Measurements from ENCODE around the gene POLA2. TPM values are rescaled to one million over a fixed set of nuclear protein-coding genes. Genes with fewer than 3 reads are reported as not detected.

POLA2 gene
- total and polyA plus RNA-seq, 3 donors from 2014 or later, result 21.9 to 27.6 (median 24.2) TPM

- H3K4me3 ChIP-seq, result no peak overlapping the region
- H3K4me1 ChIP-seq, result no peaks in the 10 kb centered on the region
- intact Hi-C loops (cut with DNase I; ENCODE audit: low total_unique reads), result loop anchor here (5.0 kb wide), 1 partner anchor 38 kb away; no protein-coding TSS in a partner anchor
- TF ChIP-seq POLR2A (IDR thresholded peaks at IDR 0.05), result no peak
- TF ChIP-seq, protein P1, sequence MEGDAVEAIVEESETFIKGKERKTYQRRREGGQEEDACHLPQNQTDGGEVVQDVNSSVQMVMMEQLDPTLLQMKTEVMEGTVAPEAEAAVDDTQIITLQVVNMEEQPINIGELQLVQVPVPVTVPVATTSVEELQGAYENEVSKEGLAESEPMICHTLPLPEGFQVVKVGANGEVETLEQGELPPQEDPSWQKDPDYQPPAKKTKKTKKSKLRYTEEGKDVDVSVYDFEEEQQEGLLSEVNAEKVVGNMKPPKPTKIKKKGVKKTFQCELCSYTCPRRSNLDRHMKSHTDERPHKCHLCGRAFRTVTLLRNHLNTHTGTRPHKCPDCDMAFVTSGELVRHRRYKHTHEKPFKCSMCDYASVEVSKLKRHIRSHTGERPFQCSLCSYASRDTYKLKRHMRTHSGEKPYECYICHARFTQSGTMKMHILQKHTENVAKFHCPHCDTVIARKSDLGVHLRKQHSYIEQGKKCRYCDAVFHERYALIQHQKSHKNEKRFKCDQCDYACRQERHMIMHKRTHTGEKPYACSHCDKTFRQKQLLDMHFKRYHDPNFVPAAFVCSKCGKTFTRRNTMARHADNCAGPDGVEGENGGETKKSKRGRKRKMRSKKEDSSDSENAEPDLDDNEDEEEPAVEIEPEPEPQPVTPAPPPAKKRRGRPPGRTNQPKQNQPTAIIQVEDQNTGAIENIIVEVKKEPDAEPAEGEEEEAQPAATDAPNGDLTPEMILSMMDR (IDR thresholded peaks at IDR 0.05), result no peak
- H3K27me3 ChIP-seq, result no peaks in the 10 kb centered on the region
- 84 to 87% methylated on average over 4 of the region's 4 CpGs for WGBS, 2 donors
- H3K36me3 ChIP-seq (ENCODE audit: low read depth, missing control alignments), result no peaks in the 10 kb centered on the region
- no peak overlapping the region for H3K27ac ChIP-seq
- no peak for DNase-seq
- H3K9me3 ChIP-seq, result no peaks in the 10 kb centered on the region
These were observed 17.5 kb downstream of the POLA2 start for GRCh38 chr11:65279279-65279678.

DNA sequence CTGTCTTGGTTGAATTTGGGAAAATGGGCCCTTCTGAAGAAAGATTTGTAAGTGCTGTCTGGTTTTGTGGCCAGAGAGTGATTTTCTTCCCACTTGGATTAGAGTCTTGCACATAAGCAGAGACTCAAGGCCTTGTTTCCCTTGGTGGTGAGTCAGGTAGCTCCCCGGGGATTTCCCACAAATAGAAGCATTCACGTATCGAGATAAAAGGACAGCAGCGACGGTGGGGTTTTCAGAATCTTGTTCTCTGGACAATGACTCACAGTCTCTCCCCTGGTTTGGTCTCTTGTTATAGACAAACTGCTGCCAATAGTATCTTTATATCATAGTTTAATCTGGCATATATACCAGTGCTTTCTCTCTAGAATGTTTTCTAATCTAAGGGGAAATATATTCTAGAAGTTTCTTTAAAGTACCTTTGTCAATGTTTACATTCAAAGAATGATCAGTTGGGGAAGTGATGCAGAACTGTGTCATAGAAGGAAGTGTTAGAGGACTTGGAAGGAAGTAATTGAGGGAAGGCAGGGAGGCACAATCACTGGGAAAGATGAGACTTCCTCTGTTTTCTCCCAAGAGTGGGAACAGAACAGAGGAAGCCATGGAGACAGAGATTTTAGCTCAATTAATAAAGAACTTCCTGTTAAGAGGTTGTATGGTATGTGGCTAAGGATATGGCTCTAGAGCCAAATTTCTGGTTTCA lies 18.1 kb downstream of the POLA2 start:
- no peaks in the 10 kb centered on the region for H3K4me1 ChIP-seq
- no peaks in the 10 kb centered on the region for H3K9me3 ChIP-seq
- 48 to 55% methylated on average over 5 of the region's 5 CpGs for WGBS, 2 donors
- intact Hi-C loops (cut with DNase I; ENCODE audit: low total_unique reads), result loop anchor here (5.0 kb wide), 1 partner anchor 37 kb away; no protein-coding TSS in a partner anchor
- no peaks in the 10 kb centered on the region for H3K27me3 ChIP-seq
- H3K36me3 ChIP-seq (ENCODE audit: low read depth, missing control alignments), result no peaks in the 10 kb centered on the region
- TF ChIP-seq, protein P1 (IDR thresholded peaks at IDR 0.05), result no peak
- TF ChIP-seq POLR2A (IDR thresholded peaks at IDR 0.05), result no peak
- H3K27ac ChIP-seq, result no peak overlapping the region
- DNase-seq, result no peak
- H3K4me3 ChIP-seq, result no peak overlapping the region

DNA sequence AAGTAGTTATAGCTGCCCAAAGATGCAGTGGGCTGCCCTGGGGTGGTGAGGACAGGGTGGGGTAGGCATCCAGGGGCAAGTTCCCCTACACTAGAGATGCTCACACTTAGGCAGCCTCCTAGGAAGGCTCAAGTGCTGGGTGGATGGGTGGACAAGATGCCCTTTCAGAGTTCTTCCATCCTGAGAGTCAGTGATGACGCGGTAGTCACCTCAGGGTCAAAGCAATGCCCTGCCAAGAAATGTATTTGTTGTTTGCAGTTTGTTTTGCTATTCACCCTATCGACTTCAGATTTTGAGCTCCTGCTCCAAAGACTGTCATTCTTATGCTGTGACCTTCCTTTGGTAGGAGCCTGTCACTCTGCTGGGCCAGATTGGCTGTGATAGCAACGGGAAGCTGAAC lies 18.9 kb downstream of the POLA2 start:
- Histone ChIP-seq H3K9me3 (no peaks in the 10 kb centered on the region), H3K4me3 (no peak overlapping the region), H3K27me3 (no peaks in the 10 kb centered on the region), H3K36me3 (ENCODE audit: low read depth, missing control alignments) (no peaks in the 10 kb centered on the region), H3K27ac (no peak overlapping the region), H3K4me1 (no peaks in the 10 kb centered on the region)
- intact Hi-C loops (cut with DNase I; ENCODE audit: low total_unique reads), result no loop called here
- WGBS, 2 donors, result 76 to 93% methylated on average over 4 of the region's 4 CpGs
- no peak for DNase-seq
- TF ChIP-seq, protein P1 (IDR thresholded peaks at IDR 0.05), result no peak
- no peak for TF ChIP-seq POLR2A (IDR thresholded peaks at IDR 0.05)

- TF ChIP-seq, protein P1 (IDR thresholded peaks at IDR 0.05), result no peak
- no peak for TF ChIP-seq POLR2A (IDR thresholded peaks at IDR 0.05)
- 76 to 86% methylated on average over 4 of the region's 4 CpGs for WGBS, 2 donors
- H3K4me3 ChIP-seq, result no peak overlapping the region
- no peaks in the 10 kb centered on the region for H3K36me3 ChIP-seq (ENCODE audit: low read depth, missing control alignments)
- DNase-seq, result no peak
- H3K9me3 ChIP-seq, result no peaks in the 10 kb centered on the region
- peaks cover 13% of the 10 kb centered on the region for H3K4me1 ChIP-seq
- intact Hi-C loops (cut with DNase I; ENCODE audit: low total_unique reads), result no loop called here
- no peak overlapping the region for H3K27ac ChIP-seq
- H3K27me3 ChIP-seq, result no peaks in the 10 kb centered on the region
These were observed 24.9 kb downstream of the POLA2 start for GRCh38 chr11:65286686-65287085.

DNA sequence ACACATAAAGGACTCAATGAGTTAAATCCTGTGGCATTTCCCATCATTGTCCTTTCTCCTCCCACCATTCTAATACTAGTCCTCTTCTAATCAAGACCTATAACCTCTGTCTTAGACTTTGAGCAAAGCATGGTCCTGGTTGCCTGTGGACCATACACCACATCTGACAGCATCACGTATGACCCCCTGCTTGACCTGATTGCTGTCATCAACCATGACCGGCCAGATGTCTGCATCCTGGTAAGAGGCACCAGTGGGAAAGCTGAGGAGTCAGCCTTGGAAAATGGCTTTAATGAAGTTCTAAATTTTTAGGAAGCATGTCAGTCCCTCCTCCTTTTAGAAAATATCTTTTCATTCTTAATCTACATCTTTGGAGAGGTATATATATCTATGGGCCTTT lies 25.8 kb downstream of the POLA2 start:
- Histone ChIP-seq H3K27ac (no peak overlapping the region), H3K4me1 (peaks cover 17% of the 10 kb centered on the region), H3K36me3 (ENCODE audit: low read depth, missing control alignments) (no peaks in the 10 kb centered on the region), H3K4me3 (no peak overlapping the region), H3K27me3 (no peaks in the 10 kb centered on the region), H3K9me3 (no peaks in the 10 kb centered on the region)
- no peak for DNase-seq
- WGBS, 2 donors, result 94 to 100% methylated on average over 2 of the region's 2 CpGs
- intact Hi-C loops (cut with DNase I; ENCODE audit: low total_unique reads), result no loop called here
- TF ChIP-seq, protein P1 (IDR thresholded peaks at IDR 0.05), result no peak
- no peak for TF ChIP-seq POLR2A (IDR thresholded peaks at IDR 0.05)

Measured in testis (tissue), 3 donors.